ENCODE data around the gene PKNOX1. TPM values are rescaled to one million over a fixed set of nuclear protein-coding genes. Genes with fewer than 3 reads are reported as not detected.
"Not testable (repeated sequence)": the region's sequence is repeated elsewhere in the genome, so short reads cannot be mapped to it uniquely, and the experiment has no call there.

The PKNOX1 gene
- total and polyA plus RNA-seq, 9 of the 15 experiments (the other 6 are each of a cell fraction or from before 2014, with no cell fraction given): 8.8 to 25.9 (median 13.2) TPM

- TF ChIP-seq, protein P1, sequence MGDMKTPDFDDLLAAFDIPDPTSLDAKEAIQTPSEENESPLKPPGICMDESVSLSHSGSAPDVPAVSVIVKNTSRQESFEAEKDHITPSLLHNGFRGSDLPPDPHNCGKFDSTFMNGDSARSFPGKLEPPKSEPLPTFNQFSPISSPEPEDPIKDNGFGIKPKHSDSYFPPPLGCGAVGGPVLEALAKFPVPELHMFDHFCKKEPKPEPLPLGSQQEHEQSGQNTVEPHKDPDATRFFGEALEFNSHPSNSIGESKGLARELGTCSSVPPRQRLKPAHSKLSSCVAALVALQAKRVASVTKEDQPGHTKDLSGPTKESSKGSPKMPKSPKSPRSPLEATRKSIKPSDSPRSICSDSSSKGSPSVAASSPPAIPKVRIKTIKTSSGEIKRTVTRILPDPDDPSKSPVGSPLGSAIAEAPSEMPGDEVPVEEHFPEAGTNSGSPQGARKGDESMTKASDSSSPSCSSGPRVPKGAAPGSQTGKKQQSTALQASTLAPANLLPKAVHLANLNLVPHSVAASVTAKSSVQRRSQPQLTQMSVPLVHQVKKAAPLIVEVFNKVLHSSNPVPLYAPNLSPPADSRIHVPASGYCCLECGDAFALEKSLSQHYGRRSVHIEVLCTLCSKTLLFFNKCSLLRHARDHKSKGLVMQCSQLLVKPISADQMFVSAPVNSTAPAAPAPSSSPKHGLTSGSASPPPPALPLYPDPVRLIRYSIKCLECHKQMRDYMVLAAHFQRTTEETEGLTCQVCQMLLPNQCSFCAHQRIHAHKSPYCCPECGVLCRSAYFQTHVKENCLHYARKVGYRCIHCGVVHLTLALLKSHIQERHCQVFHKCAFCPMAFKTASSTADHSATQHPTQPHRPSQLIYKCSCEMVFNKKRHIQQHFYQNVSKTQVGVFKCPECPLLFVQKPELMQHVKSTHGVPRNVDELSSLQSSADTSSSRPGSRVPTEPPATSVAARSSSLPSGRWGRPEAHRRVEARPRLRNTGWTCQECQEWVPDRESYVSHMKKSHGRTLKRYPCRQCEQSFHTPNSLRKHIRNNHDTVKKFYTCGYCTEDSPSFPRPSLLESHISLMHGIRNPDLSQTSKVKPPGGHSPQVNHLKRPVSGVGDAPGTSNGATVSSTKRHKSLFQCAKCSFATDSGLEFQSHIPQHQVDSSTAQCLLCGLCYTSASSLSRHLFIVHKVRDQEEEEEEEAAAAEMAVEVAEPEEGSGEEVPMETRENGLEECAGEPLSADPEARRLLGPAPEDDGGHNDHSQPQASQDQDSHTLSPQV (IDR thresholded peaks at IDR 0.05): peak; percentile 95
- TF ChIP-seq PTTG1 (tag; IDR thresholded peaks at IDR 0.05; ENCODE audit: low read depth): peak; percentile 93
- TF ChIP-seq HDAC8 (tag; IDR thresholded peaks at IDR 0.05): peak; percentile 88
- TF ChIP-seq CREB3 (tag; conservative IDR thresholded peaks at IDR 0.05; ENCODE audit: low read depth): peak; percentile 82; the same call in 1 of the 2 replicates
- peak; percentile 93 for TF ChIP-seq TSHZ1 (CRISPR knock-in tag; IDR thresholded peaks at IDR 0.05)
- not testable (repeated sequence) for TF ChIP-seq ATF1 (CRISPR knock-in tag; IDR thresholded peaks at IDR 0.05)
- TF ChIP-seq ATF1 (tag; IDR thresholded peaks at IDR 0.05): 0 out of 2 replicates have a peak, but pooled peaks have one; percentile 14
- TF ChIP-seq ZNF354B (CRISPR knock-in tag; IDR thresholded peaks at IDR 0.05): 0 out of 2 replicates have a peak, but pooled peaks have one; percentile 62
- peak in 1 of 2 experiments; percentile 91; a peak in 2 of 4 replicates for TF ChIP-seq TEAD1 (CRISPR knock-in tag; IDR thresholded peaks at IDR 0.05)
- TF ChIP-seq, protein P2, sequence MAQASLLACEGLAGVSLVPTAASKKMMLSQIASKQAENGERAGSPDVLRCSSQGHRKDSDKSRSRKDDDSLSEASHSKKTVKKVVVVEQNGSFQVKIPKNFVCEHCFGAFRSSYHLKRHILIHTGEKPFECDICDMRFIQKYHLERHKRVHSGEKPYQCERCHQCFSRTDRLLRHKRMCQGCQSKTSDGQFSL (CRISPR knock-in tag; IDR thresholded peaks at IDR 0.05): not testable (repeated sequence)
- TF ChIP-seq, protein P2 (tag; IDR thresholded peaks at IDR 0.05): peak in 1 of 2 experiments; percentile 90; a peak in 2 of 4 replicates
- TF ChIP-seq TAF7 (tag; IDR thresholded peaks at IDR 0.05): peak; percentile 86; the same call in 1 of the 2 replicates
- peak; percentile 85 for TF ChIP-seq ZNF79 (CRISPR knock-in tag; IDR thresholded peaks at IDR 0.05; ENCODE audit: low read depth)
- TF ChIP-seq ZNF324 (CRISPR knock-in tag; IDR thresholded peaks at IDR 0.05): 0 out of 2 replicates have a peak, but pooled peaks have one; percentile 27
- TF ChIP-seq OTX1 (CRISPR knock-in tag; IDR thresholded peaks at IDR 0.05): 0 out of 2 replicates have a peak, but pooled peaks have one; percentile 23
- TF ChIP-seq GATAD2A (IDR thresholded peaks at IDR 0.05): peak; percentile 62; the same call in 1 of the 2 replicates
- peak; percentile 97 for TF ChIP-seq DMBX1 (CRISPR knock-in tag; IDR thresholded peaks at IDR 0.05; ENCODE audit: borderline replicate concordance)
Measured at GRCh38 chr21:42936360-42936759, 38.0 kb upstream of the PKNOX1 start (continued).

Data from K562 (cell line).